ENCODE data around the gene KIF22.

KIF22 gene

GRCh38 chr16:29811170-29811895 lies 20.8 kb downstream of the KIF22 start:
- Histone ChIP-seq H3K4me3 (ENCODE audit: low read depth, low read length) (peak overlapping the region; percentile 80), H3K9me3 (no peaks in the 10 kb centered on the region), H3K27me3 (no peaks in the 10 kb centered on the region), H3K36me3 (peaks cover 20% of the 10 kb centered on the region), H3K4me1 (peaks cover 3% of the 10 kb centered on the region)
- TF ChIP-seq CTCF (IDR thresholded peaks at IDR 0.05; ENCODE audit: low read depth, low read length): no peak
- peak; percentile 100 for DNase-seq

GRCh38 chr16:29811896-29812665 lies 21.5 kb downstream of the KIF22 start, which contains the start of gene PRRT2:
PRRT2 (plus strand) TSS chr16:29812193; CDS start chr16:29813055, 862 bp downstream.
- Histone ChIP-seq H3K4me3 (ENCODE audit: low read depth, low read length) (peak within 1 kb of the TSS; percentile 80), H3K4me1 (peaks cover 3% of the 10 kb centered on the region), H3K27me3 (no peaks in the 10 kb centered on the region), H3K36me3 (peaks cover 24% of the 10 kb centered on the region), H3K9me3 (no peaks in the 10 kb centered on the region)
- TF ChIP-seq CTCF (IDR thresholded peaks at IDR 0.05; ENCODE audit: low read depth, low read length): no peak
- peak; percentile 84 for DNase-seq

GRCh38 chr16:29812754-29813643 lies 22.4 kb downstream of the KIF22 start:
- TF ChIP-seq CTCF (IDR thresholded peaks at IDR 0.05; ENCODE audit: low read depth, low read length): no peak
- H3K4me3 ChIP-seq (ENCODE audit: low read depth, low read length): peak overlapping the region; percentile 80

GRCh38 chr16:29813644-29814562 lies 23.4 kb downstream of the KIF22 start:
- peak; percentile 82 for DNase-seq
- no peak for TF ChIP-seq CTCF (IDR thresholded peaks at IDR 0.05; ENCODE audit: low read depth, low read length)
- Histone ChIP-seq H3K4me1 (peaks cover 3% of the 10 kb centered on the region), H3K4me3 (ENCODE audit: low read depth, low read length) (peak overlapping the region; percentile 80), H3K36me3 (peaks cover 29% of the 10 kb centered on the region), H3K9me3 (no peaks in the 10 kb centered on the region), H3K27me3 (no peaks in the 10 kb centered on the region)

More at GRCh38 chr16:29812754-29813643, 22.4 kb downstream of the KIF22 start:
- Histone ChIP-seq H3K36me3 (peaks cover 25% of the 10 kb centered on the region), H3K27me3 (no peaks in the 10 kb centered on the region), H3K4me1 (peaks cover 3% of the 10 kb centered on the region), H3K9me3 (no peaks in the 10 kb centered on the region)
- no peak for DNase-seq

- Histone ChIP-seq H3K36me3 (peaks cover 30% of the 10 kb centered on the region), H3K9me3 (no peaks in the 10 kb centered on the region), H3K4me1 (peaks cover 3% of the 10 kb centered on the region), H3K27me3 (no peaks in the 10 kb centered on the region), H3K4me3 (ENCODE audit: low read depth, low read length) (peak overlapping the region; percentile 80)
- no peak for DNase-seq
- no peak for TF ChIP-seq CTCF (IDR thresholded peaks at IDR 0.05; ENCODE audit: low read depth, low read length)
These were observed 24.0 kb downstream of the KIF22 start for GRCh38 chr16:29814592-29814991.

Data from BE2C (cell line).